HG03025 (cell line): ENCODE results near the gene FANCC.

Experiments used
- ATAC-seq: cut with Tn5 transposase; IDR thresholded peaks from one replicate; pipeline ENCODE4 v1.9.1; 2021; ENCODE audit warnings: mild to moderate bottlenecking, moderate library complexity; ENCODE audit not compliant: unreplicated experiment, low FRiP score

The FANCC gene

GRCh38 chr9:95077766-95078370, 239.6 kb downstream of the FANCC start:
- no peak for ATAC-seq

GRCh38 chr9:95077053-95077765, 240.3 kb downstream of the FANCC start:
- ATAC-seq: no peak

- ATAC-seq: no peak
These were observed 240.8 kb downstream of the FANCC start for GRCh38 chr9:95076696-95077052.

- no peak for ATAC-seq
These were observed 241.8 kb downstream of the FANCC start for GRCh38 chr9:95075700-95076099.

GRCh38 chr9:95074632-95075031, 242.9 kb downstream of the FANCC start:
- ATAC-seq: no peak

- no peak for ATAC-seq
These were observed 243.6 kb downstream of the FANCC start for GRCh38 chr9:95073918-95074317.

GRCh38 chr9:95073042-95073607, 244.4 kb downstream of the FANCC start:
- ATAC-seq: no peak

- ATAC-seq: no peak
These were observed 245.6 kb downstream of the FANCC start for GRCh38 chr9:95071925-95072324.

GRCh38 chr9:95071450-95071849, 246.1 kb downstream of the FANCC start:
- ATAC-seq: no peak

- ATAC-seq: no peak
These were observed 246.9 kb downstream of the FANCC start for GRCh38 chr9:95070549-95071021.

- no peak for ATAC-seq
These were observed 249.6 kb downstream of the FANCC start for GRCh38 chr9:95067897-95068296.

- no peak for ATAC-seq
These were observed 250.5 kb downstream of the FANCC start for GRCh38 chr9:95067057-95067456.

- ATAC-seq: no peak
These were observed 252.3 kb downstream of the FANCC start for GRCh38 chr9:95065224-95065623.

- ATAC-seq: no peak
These were observed 254.2 kb downstream of the FANCC start for GRCh38 chr9:95063300-95063699.

- no peak for ATAC-seq
These were observed 254.9 kb downstream of the FANCC start for GRCh38 chr9:95062596-95063065.

- no peak for ATAC-seq
These were observed 255.5 kb downstream of the FANCC start for GRCh38 chr9:95061916-95062595.

- no peak for ATAC-seq
These were observed 256.6 kb downstream of the FANCC start for GRCh38 chr9:95060916-95061315.

- no peak for ATAC-seq
These were observed 257.3 kb downstream of the FANCC start for GRCh38 chr9:95060234-95060633.

GRCh38 chr9:95058795-95059386, 258.6 kb downstream of the FANCC start:
- no peak for ATAC-seq

GRCh38 chr9:95058121-95058785, 259.3 kb downstream of the FANCC start:
- ATAC-seq: no peak
